ENCODE measurements around the gene FAM13A.

GRCh38 chr4:88690355-88690754 is 366.6 kb downstream of the FAM13A start:
- no peak for TF ChIP-seq ZNF274 (IDR thresholded peaks at IDR 0.05; ENCODE audit: low read length)
- TF ChIP-seq ZNF274 (tag by site-specific recombination; IDR thresholded peaks at IDR 0.05; ENCODE audit: borderline replicate concordance) = no peak
- no peak for TF ChIP-seq CTCF (tag by site-specific recombination; IDR thresholded peaks at IDR 0.05)
- no peak for TF ChIP-seq ZNF354C (tag by site-specific recombination; IDR thresholded peaks at IDR 0.05; ENCODE audit: borderline replicate concordance, low read depth)
- no peak for TF ChIP-seq ZNF692 (tag by site-specific recombination; IDR thresholded peaks at IDR 0.05)
- TF ChIP-seq ZNF24 (tag by site-specific recombination; IDR thresholded peaks at IDR 0.05) = no peak
- TF ChIP-seq ZNF629 (tag by site-specific recombination; IDR thresholded peaks at IDR 0.05) = no peak
- no peak for TF ChIP-seq ZFP3 (tag by site-specific recombination; IDR thresholded peaks at IDR 0.05; ENCODE audit: low read depth)
- no peak for TF ChIP-seq ELK4 (IDR thresholded peaks at IDR 0.05; ENCODE audit: borderline replicate concordance, low read depth, low read length)
- TF ChIP-seq ZFP69B (tag by site-specific recombination; IDR thresholded peaks at IDR 0.05) = no peak
- TF ChIP-seq KLF1 (tag by site-specific recombination; IDR thresholded peaks at IDR 0.05) = no peak
- TF ChIP-seq ZNF658 (tag by site-specific recombination; IDR thresholded peaks at IDR 0.05) = no peak
- no peak for TF ChIP-seq ZNF837 (tag by site-specific recombination; IDR thresholded peaks at IDR 0.05)
- TF ChIP-seq ZBTB6 (tag by site-specific recombination; IDR thresholded peaks at IDR 0.05) = no peak
